Colonic mucosa (tissue), 4 donors: ENCODE results near the gene RACK1. TPM values are rescaled to one million over a fixed set of nuclear protein-coding genes. Genes with fewer than 3 reads are reported as not detected.
"Not testable (repeated sequence)": the region's sequence is repeated elsewhere in the genome, so short reads cannot be mapped to it uniquely, and the experiment has no call there.

ENCODE experiments used
- DNase-seq: peaks from one replicate; pipeline ENCODE4 v3.0.0-alpha.2; 2020
- H3K27ac ChIP-seq: fragments of 200-600 bp; one replicate; pipeline ENCODE4 v1.8.0; 2021
- H3K27me3 ChIP-seq: fragments of 200-600 bp; one replicate; pipeline ENCODE4 v1.8.0; 2021
- H3K36me3 ChIP-seq: fragments of 200-600 bp; one replicate; pipeline ENCODE4 v1.8.0; 2021
- H3K4me1 ChIP-seq: fragments of 200-600 bp; one replicate; pipeline ENCODE4 v1.8.0; 2021; ENCODE audit warnings: mild to moderate bottlenecking
- H3K4me3 ChIP-seq: fragments of 200-600 bp; one replicate; pipeline ENCODE4 v1.8.0; 2021
- H3K9ac ChIP-seq, 2 donors: one replicate each; pipeline ENCODE4 v1.7.0; 2013; ENCODE audit warnings: control low read depth in 2 of 2, low read depth in 2 of 2, low read length in 2 of 2
- H3K9me3 ChIP-seq: fragments of 200-600 bp; one replicate; pipeline ENCODE4 v1.8.0; 2021
- intact Hi-C: fragments of 100-400 bp; cut with DNase I; formaldehyde crosslinking; loops from one replicate; pipeline ENCODE4 v1.14.1; 2022
- total RNA-seq, 2 donors: library from RNA; stranded (reverse); fragmentation: NEBNext Ultra II Directional in 1 of 2; extraction: Animal tissue kit (Norgen Biotek cat#: 25700) in 1 of 2; gene quantifications; one replicate each; pipeline ENCODE4 v1.2.1, GENCODE V29; 2021
- TF ChIP-seq, protein P1 (sequence below): fragments of 200-600 bp; IDR thresholded peaks from one replicate; pipeline ENCODE4 v1.8.0; 2022; ENCODE audit warnings: antibody characterized with exemption, mild to moderate bottlenecking
- donor health status: healthy.
- donor health status: DM: no; HTN: no; CAD: no.
- donor health status: DM: no; HTN: no; CAD: no.

RACK1 gene
- total RNA-seq, 2 donors from 2014 or later = 1,252 to 1,403 TPM

DNA sequence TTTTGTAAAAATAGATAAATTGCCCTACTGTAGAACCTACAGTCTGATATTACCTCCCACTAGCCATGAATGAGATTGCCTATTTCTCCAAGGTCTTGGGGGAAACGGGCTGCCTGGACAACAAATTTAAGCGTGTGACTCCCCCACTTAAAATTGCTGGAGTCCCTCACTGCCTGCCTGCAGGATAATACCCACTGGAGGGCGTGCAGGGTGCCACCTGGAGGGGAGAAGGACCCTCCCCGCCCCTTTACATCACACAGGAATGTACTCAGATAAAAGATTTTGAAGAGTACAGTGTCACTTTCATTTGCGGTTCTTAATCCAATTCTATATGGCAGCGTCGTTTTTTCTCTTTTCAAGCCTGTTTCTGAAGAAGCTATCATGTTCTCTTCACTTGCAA, 32.5 kb downstream of the RACK1 start:
- Histone ChIP-seq H3K9ac (no peak overlapping the region), H3K4me3 (no peak overlapping the region), H3K4me1 (no peaks in the 10 kb centered on the region), H3K27ac (no peak overlapping the region), H3K36me3 (no peaks in the 10 kb centered on the region), H3K27me3 (no peaks in the 10 kb centered on the region), H3K9me3 (no peaks in the 10 kb centered on the region)
- no peak for DNase-seq
- TF ChIP-seq, protein P1, sequence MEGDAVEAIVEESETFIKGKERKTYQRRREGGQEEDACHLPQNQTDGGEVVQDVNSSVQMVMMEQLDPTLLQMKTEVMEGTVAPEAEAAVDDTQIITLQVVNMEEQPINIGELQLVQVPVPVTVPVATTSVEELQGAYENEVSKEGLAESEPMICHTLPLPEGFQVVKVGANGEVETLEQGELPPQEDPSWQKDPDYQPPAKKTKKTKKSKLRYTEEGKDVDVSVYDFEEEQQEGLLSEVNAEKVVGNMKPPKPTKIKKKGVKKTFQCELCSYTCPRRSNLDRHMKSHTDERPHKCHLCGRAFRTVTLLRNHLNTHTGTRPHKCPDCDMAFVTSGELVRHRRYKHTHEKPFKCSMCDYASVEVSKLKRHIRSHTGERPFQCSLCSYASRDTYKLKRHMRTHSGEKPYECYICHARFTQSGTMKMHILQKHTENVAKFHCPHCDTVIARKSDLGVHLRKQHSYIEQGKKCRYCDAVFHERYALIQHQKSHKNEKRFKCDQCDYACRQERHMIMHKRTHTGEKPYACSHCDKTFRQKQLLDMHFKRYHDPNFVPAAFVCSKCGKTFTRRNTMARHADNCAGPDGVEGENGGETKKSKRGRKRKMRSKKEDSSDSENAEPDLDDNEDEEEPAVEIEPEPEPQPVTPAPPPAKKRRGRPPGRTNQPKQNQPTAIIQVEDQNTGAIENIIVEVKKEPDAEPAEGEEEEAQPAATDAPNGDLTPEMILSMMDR = no peak
- intact Hi-C loops = no loop called here

- intact Hi-C loops, H3K4me3 ChIP-seq, DNase-seq, H3K4me1 ChIP-seq, H3K27ac ChIP-seq, H3K27me3 ChIP-seq, H3K9me3 ChIP-seq, H3K9ac ChIP-seq, H3K36me3 ChIP-seq: not testable (repeated sequence)
Measured at GRCh38 chr5:181210698-181211097, 33.0 kb downstream of the RACK1 start.

DNA sequence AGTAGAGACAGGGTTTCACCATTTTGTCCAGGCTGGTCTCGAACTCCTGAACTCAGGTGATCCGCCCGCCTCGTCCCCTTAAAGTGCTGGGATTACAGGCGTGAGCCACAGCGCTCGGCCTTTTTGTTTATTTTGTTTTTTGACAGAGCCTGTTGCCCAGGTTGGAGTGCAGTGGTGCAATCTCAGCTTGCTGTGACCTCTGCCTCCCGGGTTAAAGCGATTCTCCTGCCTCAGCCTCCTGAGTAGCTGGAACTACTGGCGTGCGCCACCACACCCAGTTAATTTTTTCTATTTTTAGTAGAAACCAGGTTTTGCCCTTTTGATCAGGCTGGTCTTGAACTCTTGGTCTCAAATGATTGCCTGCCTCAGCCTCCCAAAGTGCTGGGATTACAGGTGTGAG, 33.6 kb downstream of the RACK1 start:
- H3K4me1 ChIP-seq, H3K36me3 ChIP-seq, H3K27me3 ChIP-seq, H3K27ac ChIP-seq, DNase-seq, H3K9me3 ChIP-seq, H3K4me3 ChIP-seq, H3K9ac ChIP-seq, intact Hi-C loops: not testable (repeated sequence)

GRCh38 chr5:181209006-181209405, 34.7 kb downstream of the RACK1 start:
- intact Hi-C loops, H3K9ac ChIP-seq, H3K4me1 ChIP-seq, H3K4me3 ChIP-seq, H3K27ac ChIP-seq, H3K36me3 ChIP-seq, H3K27me3 ChIP-seq, H3K9me3 ChIP-seq, DNase-seq: not testable (repeated sequence)

GRCh38 chr5:181207960-181208253, 35.8 kb downstream of the RACK1 start:
- Histone ChIP-seq H3K4me1 (peaks cover 5% of the 10 kb centered on the region), H3K4me3 (no peak overlapping the region), H3K9me3 (no peaks in the 10 kb centered on the region), H3K27me3 (no peaks in the 10 kb centered on the region), H3K36me3 (no peaks in the 10 kb centered on the region), H3K9ac (no peak overlapping the region), H3K27ac (no peak overlapping the region)
- intact Hi-C loops = no loop called here
- TF ChIP-seq, protein P1 = no peak
- no peak for DNase-seq

DNA sequence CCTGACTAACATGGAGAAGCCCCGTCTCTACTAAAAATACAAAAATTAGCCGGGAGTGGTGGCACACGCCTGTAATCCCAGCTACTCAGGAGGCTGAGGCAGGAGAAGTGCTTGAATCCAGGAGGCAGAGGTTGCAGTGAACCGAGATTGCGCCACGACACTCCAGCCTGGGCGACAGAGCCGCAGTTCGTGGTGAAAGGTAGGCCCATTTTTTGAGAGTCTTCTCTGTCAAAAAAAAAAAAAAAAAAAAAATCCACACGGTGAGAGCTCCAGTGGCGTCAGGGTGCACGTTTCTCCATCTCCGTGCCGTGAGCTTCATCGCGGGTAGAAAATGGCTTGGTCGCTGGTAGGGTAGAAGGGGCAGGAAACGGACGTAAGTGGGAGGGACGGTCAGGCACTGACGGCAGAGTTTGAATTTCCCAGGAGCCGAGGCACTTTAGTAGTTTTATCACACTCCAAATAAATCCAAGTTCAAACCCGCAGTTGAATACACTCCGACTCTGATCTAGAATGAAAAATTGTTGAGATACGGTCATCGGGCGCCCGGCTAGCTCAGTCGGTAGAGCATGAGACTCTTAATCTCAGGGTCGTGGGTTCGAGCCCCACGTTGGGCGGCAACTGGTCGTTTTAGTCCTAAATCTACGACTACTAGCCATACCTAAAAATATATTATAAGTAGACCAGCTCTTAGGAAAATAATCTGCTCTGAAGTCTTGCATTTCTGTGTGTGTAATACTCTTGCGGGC, 36.3 kb downstream of the RACK1 start:
- peak; percentile 93 for DNase-seq
- Histone ChIP-seq H3K27me3 (no peaks in the 10 kb centered on the region), H3K4me1 (peaks cover 5% of the 10 kb centered on the region), H3K4me3 (peak overlapping the region; percentile 40), H3K36me3 (no peaks in the 10 kb centered on the region), H3K9me3 (no peaks in the 10 kb centered on the region), H3K27ac (peak overlapping the region; percentile 62), H3K9ac (peak overlapping the region in 1 of 2 donors; percentile 63)
- TF ChIP-seq, protein P1 = no peak
- intact Hi-C loops = no loop called here

DNA sequence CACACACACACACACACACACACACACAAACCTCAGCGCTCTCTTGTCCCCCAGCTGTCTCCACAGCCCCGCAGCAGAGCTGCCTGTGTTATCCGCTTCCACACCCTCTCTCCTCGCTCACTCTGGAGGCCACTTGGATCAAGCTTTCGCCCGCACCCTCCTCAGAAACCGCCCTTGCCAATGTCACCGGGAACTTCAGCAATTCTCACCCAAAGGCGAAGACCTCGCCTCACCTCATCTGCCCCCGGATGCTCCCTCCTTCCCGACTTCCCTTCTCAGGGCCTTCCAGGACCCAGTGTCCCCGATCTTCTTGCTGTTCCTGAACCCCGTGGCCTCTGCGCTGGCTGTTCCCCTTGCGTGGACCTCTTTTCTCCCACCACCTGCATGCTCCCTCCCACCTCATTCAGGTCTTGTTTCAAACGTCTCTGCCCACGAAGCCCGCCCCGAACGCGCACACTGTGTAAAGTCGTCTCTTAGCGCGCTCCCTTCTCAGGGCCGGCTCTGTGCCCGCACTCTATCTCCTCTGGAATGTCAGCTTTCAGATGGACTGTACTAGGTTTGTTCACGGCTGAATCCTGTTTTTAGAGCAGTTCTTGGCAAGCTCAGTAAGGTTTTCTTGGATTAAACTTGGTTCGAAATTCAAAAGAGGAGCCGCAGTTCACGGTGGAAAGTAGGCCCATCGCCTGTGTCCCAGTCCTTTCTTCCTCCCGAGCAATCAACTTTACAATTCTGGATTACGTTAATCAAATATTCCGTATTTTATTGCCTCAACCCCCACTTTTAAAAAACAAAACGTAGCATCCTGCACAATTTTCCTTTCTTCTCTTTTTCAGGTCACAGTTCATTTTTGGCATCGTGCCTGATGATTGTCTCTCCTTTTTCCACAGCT, 37.7 kb downstream of the RACK1 start:
- DNase-seq = peak; percentile 50

More for the DNA sequence above, 37.7 kb downstream of the RACK1 start:
- H3K4me1 ChIP-seq = peaks cover 5% of the 10 kb centered on the region
- no peak overlapping the region for H3K27ac ChIP-seq
- H3K36me3 ChIP-seq = no peaks in the 10 kb centered on the region
- no peaks in the 10 kb centered on the region for H3K27me3 ChIP-seq
- intact Hi-C loops = no loop called here
- peak overlapping the region; percentile 56 to 63 for H3K9ac ChIP-seq
- H3K9me3 ChIP-seq = no peaks in the 10 kb centered on the region
- TF ChIP-seq, protein P1 = no peak
- peak overlapping the region; percentile 47 for H3K4me3 ChIP-seq
